Dedifferentiated amniotic fluid mesenchymal stem cell (primary cell): ENCODE results near the gene EIF4EBP2.

ENCODE experiments used
- DNase-seq: peaks from one replicate; pipeline ENCODE4 v3.0.0-alpha.2; 2016; ENCODE audit errors: extremely low spot score

EIF4EBP2 gene

GRCh38 chr10:70378122-70378521, 25.8 kb upstream of the EIF4EBP2 start:
- DNase-seq = peak; percentile 56

DNA sequence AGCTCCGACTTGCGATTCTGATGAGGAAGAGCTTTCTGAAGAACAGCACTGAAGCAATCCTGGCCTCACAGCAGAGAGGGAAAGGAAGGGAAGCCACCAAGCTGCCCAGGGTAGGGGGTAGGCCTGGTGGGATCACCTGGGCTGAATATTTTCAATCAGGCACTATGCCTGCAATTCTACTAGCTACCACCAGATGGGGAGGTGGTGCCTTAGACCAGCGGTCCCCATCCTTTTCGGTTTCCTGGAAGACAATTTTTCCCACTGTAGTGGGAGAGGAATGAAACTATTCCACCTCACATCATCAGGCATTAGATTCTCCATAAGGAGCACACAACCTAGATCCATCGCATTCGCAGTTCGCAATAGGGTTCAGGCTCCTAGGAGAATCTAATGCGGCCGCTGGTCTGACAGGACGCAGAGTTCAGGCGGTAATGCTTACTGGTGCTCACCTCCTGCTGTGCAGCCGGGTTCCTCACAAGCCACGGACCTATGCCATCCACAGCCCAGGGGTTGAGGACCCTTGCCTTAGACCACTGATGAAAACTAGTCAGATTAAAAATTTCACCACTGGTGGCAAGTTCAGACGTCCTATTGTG, 24.3 kb upstream of the EIF4EBP2 start:
- no peak for DNase-seq

GRCh38 chr10:70380350-70381135, 23.4 kb upstream of the EIF4EBP2 start:
- DNase-seq = no peak

DNA sequence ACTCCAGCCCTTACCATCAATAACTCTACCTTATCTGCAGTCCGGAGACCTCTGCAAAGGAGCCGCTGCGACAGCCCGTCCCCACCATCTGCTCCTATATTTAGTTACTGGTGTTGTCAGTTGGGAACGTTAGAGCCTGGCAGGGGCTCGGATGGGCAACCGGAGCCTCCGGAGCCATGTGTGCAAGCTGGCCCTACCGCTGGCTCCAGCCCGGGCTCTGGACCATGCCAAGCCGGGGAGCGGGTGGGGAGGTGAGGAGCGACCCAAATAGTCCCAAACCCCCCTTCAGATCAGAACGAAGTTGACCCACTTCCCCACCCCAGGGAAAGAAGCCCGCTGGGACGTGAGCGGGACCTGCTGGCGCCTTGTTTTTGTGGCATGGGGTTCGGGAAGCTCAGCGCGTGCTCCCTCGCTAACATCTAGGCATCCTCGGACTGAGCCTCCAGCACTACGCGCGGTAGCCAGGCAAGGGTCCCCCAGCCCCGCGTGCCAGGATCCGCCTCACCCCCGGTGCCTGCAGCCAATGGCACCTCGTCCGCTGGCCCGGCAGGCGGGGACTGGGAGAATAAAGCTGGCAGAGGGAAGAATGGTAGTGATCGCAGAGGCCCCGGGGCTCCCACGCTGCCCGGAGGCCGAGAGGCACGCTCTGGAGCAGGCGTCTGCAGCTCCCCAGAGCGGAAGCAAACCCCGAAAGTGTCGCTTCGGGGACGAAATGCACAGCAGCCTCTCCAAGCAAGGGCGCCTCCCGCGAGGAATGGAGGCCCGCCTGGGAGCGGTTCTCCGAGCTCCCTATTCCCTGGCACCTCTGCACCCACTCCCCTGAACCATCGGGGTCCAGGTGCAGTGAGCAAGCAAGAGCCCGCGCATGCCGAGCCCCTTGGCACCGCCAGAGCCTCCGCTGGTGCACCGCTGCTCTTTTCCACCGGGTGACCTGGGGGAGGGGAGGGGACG, 22.2 kb upstream of the EIF4EBP2 start:
- peak; percentile 20 for DNase-seq

DNA sequence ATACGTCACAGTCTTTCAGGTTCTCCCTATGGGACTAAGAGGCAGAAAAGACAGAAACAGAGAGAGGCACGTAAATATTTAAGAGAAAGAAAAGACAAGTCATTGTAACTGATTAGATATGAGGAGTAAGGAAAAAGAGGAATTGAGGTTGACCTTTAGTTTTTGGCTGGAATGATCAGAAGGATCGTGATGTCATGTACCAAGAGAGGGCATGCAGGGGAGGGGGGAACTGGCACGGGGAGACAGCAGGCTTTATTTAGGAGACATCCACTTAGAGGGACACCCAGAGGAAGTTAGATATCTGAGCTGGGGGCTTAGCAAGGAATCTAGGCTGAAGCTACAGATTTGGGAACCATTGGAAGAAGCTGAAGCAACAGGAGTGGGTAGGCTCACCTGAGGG, 12.3 kb upstream of the EIF4EBP2 start:
- no peak for DNase-seq

- no peak for DNase-seq
Observed at GRCh38 chr10:70396140-70396539, 7.8 kb upstream of the EIF4EBP2 start.

DNA sequence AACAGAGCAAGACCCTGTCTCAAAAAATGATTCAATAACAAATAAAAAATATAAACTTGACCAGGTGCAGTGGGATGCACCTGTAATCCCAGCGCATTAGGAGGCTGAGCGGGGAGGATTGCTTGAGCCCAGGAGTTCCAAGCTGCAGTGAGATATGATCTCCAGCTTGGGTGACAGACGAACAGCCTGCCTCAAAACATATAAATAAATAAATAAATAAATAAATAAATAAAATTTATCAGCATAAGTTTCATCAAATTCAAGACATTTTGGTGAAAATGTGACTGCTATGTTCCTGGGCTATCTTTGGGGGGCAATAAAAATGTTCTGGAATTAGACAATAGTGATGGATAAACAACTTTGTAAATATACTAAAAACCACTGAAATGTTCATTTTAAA, 4.8 kb upstream of the EIF4EBP2 start:
- DNase-seq = no peak

- no peak for DNase-seq
Observed at GRCh38 chr10:70403483-70404035, 386 bp upstream of the EIF4EBP2 start.

DNA sequence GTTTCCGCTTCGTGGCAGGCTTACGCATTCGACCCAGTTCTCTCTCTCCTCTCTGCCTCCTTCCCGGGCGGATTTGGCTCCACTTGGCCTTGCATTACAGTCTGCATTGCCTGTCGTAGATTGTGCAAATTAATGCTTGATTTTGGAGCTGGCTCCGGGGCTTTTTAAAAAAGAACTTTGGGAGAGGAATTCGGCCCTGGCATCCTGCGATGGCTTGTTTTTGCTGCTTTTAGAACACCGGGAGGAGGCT, 767 bp downstream of the EIF4EBP2 start:
- DNase-seq = peak; percentile 40

DNA sequence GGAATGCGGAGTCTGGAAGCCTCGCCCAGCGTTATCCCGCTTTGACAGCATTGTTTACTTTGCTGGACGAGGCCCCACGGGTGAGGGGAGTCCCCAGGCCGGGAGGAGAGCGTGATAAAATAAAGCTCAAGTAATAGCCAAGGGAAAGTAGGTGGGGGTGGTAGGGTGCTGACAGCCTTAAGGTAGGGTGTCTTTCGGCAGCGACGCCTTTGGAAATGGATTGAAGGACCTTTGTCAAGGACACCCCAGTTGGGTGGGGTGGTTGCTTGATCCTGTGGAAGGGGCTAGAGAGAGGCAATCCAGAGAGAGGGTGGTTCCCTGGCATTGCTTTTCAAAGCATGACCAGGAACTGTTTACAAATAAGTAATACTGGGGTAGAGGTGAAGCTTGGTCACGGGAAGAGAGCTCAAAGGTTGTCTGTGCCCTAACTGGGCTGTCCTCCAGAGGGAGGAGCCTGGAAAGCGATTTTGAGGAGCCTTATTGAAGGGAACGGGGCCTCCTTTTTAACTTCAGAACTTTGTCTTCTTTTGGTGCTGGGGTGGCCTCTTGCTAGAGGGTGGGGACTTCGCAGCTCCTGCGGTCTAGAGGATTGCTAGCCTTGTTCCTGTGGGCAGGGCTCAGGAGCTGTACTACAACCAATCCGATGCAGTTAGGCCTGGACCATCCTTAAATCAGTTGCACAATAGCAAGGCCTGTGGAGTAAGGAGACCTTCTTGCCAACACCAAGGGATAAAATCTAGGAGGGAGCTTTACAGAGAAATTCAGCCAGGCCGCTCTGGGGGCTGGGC, 1.3 kb downstream of the EIF4EBP2 start:
- peak; percentile 94 for DNase-seq

- no peak for DNase-seq
Observed at GRCh38 chr10:70409772-70410171, 5.8 kb downstream of the EIF4EBP2 start.

GRCh38 chr10:70410608-70411007, 6.7 kb downstream of the EIF4EBP2 start:
- DNase-seq = no peak

DNA sequence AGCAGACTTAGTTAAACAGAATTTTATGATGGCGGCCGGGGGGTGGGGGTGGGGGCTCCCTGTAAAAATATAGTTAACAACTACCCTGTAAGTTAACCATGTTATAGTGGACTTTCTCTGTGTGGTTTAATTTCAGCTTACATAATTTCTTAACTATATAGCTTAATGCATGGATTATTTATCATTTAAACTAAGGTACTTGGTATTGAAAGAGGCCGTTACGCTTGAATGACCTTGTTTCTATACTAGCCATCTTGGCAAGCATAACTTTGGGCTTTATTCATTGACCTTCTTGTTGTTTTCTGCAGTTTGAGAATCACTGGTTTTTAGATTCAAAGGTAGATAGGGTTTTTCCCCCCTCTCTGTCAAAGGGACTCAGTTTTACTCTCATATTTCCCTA, 8.4 kb downstream of the EIF4EBP2 start:
- no peak for DNase-seq

GRCh38 chr10:70417568-70417967, 13.6 kb downstream of the EIF4EBP2 start:
- no peak for DNase-seq

DNA sequence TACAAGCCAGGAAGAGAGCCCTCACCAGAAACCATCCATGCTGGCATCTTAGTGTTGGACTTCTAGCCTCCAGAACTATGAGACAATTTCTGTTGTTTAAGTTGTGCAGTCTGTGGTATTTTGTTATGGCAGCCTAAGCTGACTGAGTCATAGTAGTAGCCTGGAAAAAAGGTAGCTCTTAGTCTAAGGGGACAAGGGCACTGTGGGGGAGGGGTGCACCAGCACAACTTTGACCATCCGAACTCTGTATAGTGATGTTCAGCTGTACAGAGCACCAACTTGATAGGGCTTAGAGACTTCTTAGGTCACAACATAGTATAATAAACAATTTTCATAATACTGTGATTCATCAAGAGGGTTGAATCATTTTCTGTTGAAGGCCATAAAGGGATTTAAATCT, 14.3 kb downstream of the EIF4EBP2 start:
- no peak for DNase-seq

- DNase-seq = no peak
Observed at GRCh38 chr10:70418713-70419112, 14.8 kb downstream of the EIF4EBP2 start.

GRCh38 chr10:70424320-70424719, 20.4 kb downstream of the EIF4EBP2 start:
- no peak for DNase-seq

- DNase-seq = no peak
Observed at GRCh38 chr10:70425096-70425495, 21.2 kb downstream of the EIF4EBP2 start.

DNA sequence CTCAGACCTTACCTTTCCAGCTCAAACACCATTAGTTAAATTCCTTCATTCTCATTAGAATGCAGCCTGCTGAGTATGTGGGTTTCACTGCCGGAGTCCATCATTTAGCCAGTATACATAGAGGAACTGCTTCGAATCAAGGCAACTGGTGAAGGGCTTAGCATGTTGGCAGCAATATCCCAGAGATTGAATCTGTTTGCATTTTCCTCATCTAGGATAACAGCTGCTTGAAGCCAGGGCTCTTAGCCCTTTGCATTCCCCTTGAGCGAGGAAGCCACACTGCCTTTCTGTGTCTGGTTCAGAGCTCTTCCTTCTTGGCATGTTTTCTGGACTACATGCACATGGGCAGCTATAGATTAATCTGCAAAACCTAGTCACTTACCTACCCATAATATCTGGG, 22.9 kb downstream of the EIF4EBP2 start:
- no peak for DNase-seq

- DNase-seq = no peak
Observed at GRCh38 chr10:70430493-70431445, 26.8 kb downstream of the EIF4EBP2 start.
